ENCODE results near the gene CAND1. TPM values are rescaled to one million over a fixed set of nuclear protein-coding genes. Genes with fewer than 3 reads are reported as not detected.

Gene CAND1
- total RNA-seq = 100 to 1,000 TPM; 197 to 198 TPM
- 63.1 TPM for polyA plus RNA-seq

- H3K27me3 Mint-ChIP-seq = peaks cover 0 to 1% of the 10 kb centered on the region in 2 donors
- ChIA-PET POLR2A (interaction anchor here (0.6 to 1.4 kb wide), 11 partner anchors 10 to 1973 kb away, joined by 3 to 8 read pairs (median 4); partner anchors contain the start of genes LLPH and MDM2), CTCF (interaction anchor here (0.8 to 2.4 kb wide), 11 partner anchors 8 to 1888 kb away, joined by 3 to 5 read pairs (median 3); partner anchors contain the start of gene MDM2)
- Histone ChIP-seq H3K27ac (ENCODE audit: low read depth, low read length) (peak within 1 kb of the TSS; percentile 93), H3K4me1 (ENCODE audit: insufficient read depth, low read length) (peaks cover 32% of the 10 kb centered on the region), H3K27me3 (ENCODE audit: insufficient read depth, low read length, poor library complexity, severe bottlenecking) (no peaks in the 10 kb centered on the region), H3K4me3 (ENCODE audit: low read length) (peak within 1 kb of the TSS; percentile 88), H3K36me3 (ENCODE audit: insufficient read depth, low read length) (no peaks in the 10 kb centered on the region), H3K9me3 (ENCODE audit: low read length) (no peaks in the 10 kb centered on the region)
- peak within 1 kb of the TSS; percentile 94 to 100 (median 98) for H3K27ac Mint-ChIP-seq
- H3K4me3 Mint-ChIP-seq = peak within 1 kb of the TSS; percentile 82 to 96 (median 93)
- peaks cover 43 to 59% (median 55%) of the 10 kb centered on the region in 3 donors for H3K4me1 Mint-ChIP-seq
- H3K36me3 Mint-ChIP-seq = peaks cover 0 to 12% (median under 1%) of the 10 kb centered on the region in 3 donors
- DNase-seq = peak; percentile 90 to 99 (median 98)
- no peaks in the 10 kb centered on the region for H3K9me3 Mint-ChIP-seq
Observed at GRCh38 chr12:67268896-67269632, at the start of gene CAND1. CAND1 (plus strand) TSS chr12:67269358; CDS start chr12:67269718, 360 bp downstream.

- no peaks in the 10 kb centered on the region for H3K4me1 Mint-ChIP-seq
- POLR2A ChIA-PET = no interaction called here
- no peaks in the 10 kb centered on the region for H3K36me3 Mint-ChIP-seq
- CTCF ChIA-PET = interaction anchor here (1.1 kb wide), 1 partner anchor 59 kb away, joined by 3 read pairs; no protein-coding TSS in a partner anchor
- Histone ChIP-seq H3K4me3 (ENCODE audit: low read length) (no peak overlapping the region), H3K9me3 (ENCODE audit: low read length) (no peaks in the 10 kb centered on the region), H3K27me3 (ENCODE audit: insufficient read depth, low read length, poor library complexity, severe bottlenecking) (no peaks in the 10 kb centered on the region), H3K36me3 (ENCODE audit: insufficient read depth, low read length) (no peaks in the 10 kb centered on the region), H3K4me1 (ENCODE audit: insufficient read depth, low read length) (no peaks in the 10 kb centered on the region), H3K27ac (ENCODE audit: low read depth, low read length) (no peak overlapping the region)
- no peaks in the 10 kb centered on the region for H3K9me3 Mint-ChIP-seq
- H3K4me3 Mint-ChIP-seq = no peak overlapping the region
- no peak for DNase-seq
- peaks cover 0 to 15% of the 10 kb centered on the region in 2 donors for H3K27me3 Mint-ChIP-seq
- no peak overlapping the region for H3K27ac Mint-ChIP-seq
Observed at GRCh38 chr12:67220065-67220464, 49.1 kb upstream of the CAND1 start.

GRCh38 chr12:67222302-67222701 is 46.9 kb upstream of the CAND1 start:
- no peaks in the 10 kb centered on the region for H3K4me1 ChIP-seq (ENCODE audit: insufficient read depth, low read length)
- H3K4me1 Mint-ChIP-seq = no peaks in the 10 kb centered on the region
- H3K27me3 ChIP-seq (ENCODE audit: insufficient read depth, low read length, poor library complexity, severe bottlenecking) = no peaks in the 10 kb centered on the region
- H3K36me3 Mint-ChIP-seq = no peaks in the 10 kb centered on the region
- peaks cover 0 to 9% of the 10 kb centered on the region in 2 donors for H3K27me3 Mint-ChIP-seq
- no peak overlapping the region for H3K4me3 ChIP-seq (ENCODE audit: low read length)
- no peak overlapping the region for H3K4me3 Mint-ChIP-seq
- no peak overlapping the region for H3K27ac Mint-ChIP-seq
- POLR2A ChIA-PET = no interaction called here
- CTCF ChIA-PET = interaction anchor here (0.9 kb wide), 1 partner anchor 11 kb away, joined by 3 read pairs; no protein-coding TSS in a partner anchor
- H3K36me3 ChIP-seq (ENCODE audit: insufficient read depth, low read length) = no peaks in the 10 kb centered on the region
- no peak for DNase-seq
- H3K27ac ChIP-seq (ENCODE audit: low read depth, low read length) = no peak overlapping the region
- peaks cover 0 to 3% (median 0%) of the 10 kb centered on the region in 5 donors for H3K9me3 Mint-ChIP-seq
- H3K9me3 ChIP-seq (ENCODE audit: low read length) = no peaks in the 10 kb centered on the region

GRCh38 chr12:67223225-67223624 is 45.9 kb upstream of the CAND1 start:
- Histone ChIP-seq H3K4me3 (ENCODE audit: low read length) (no peak overlapping the region), H3K4me1 (ENCODE audit: insufficient read depth, low read length) (no peaks in the 10 kb centered on the region), H3K27ac (ENCODE audit: low read depth, low read length) (no peak overlapping the region), H3K27me3 (ENCODE audit: insufficient read depth, low read length, poor library complexity, severe bottlenecking) (no peaks in the 10 kb centered on the region), H3K36me3 (ENCODE audit: insufficient read depth, low read length) (no peaks in the 10 kb centered on the region), H3K9me3 (ENCODE audit: low read length) (no peaks in the 10 kb centered on the region)
- CTCF ChIA-PET = no interaction called here
- no peaks in the 10 kb centered on the region for H3K36me3 Mint-ChIP-seq
- peaks cover 0 to 5% (median 0%) of the 10 kb centered on the region in 5 donors for H3K9me3 Mint-ChIP-seq
- POLR2A ChIA-PET = no interaction called here
- no peak overlapping the region for H3K27ac Mint-ChIP-seq
- H3K4me3 Mint-ChIP-seq = no peak overlapping the region
- H3K4me1 Mint-ChIP-seq = no peaks in the 10 kb centered on the region
- DNase-seq = no peak
- H3K27me3 Mint-ChIP-seq = peaks cover 0 to 9% of the 10 kb centered on the region in 2 donors

GRCh38 chr12:67237231-67237630 is 31.9 kb upstream of the CAND1 start:
- DNase-seq = no peak
- no peaks in the 10 kb centered on the region for H3K4me1 ChIP-seq (ENCODE audit: insufficient read depth, low read length)
- Mint-ChIP-seq H3K27ac (no peak overlapping the region), H3K36me3 (no peaks in the 10 kb centered on the region), H3K4me1 (no peaks in the 10 kb centered on the region), H3K9me3 (peaks cover 4 to 13% (median 9%) of the 10 kb centered on the region in 5 donors), H3K4me3 (peak overlapping the region in 1 of 7 donors; percentile 25), H3K27me3 (peaks cover 17 to 36% of the 10 kb centered on the region in 2 donors)
- ChIA-PET POLR2A (no interaction called here), CTCF (no interaction called here)
- H3K9me3 ChIP-seq (ENCODE audit: low read length) = no peaks in the 10 kb centered on the region
- no peak overlapping the region for H3K4me3 ChIP-seq (ENCODE audit: low read length)
- H3K36me3 ChIP-seq (ENCODE audit: insufficient read depth, low read length) = no peaks in the 10 kb centered on the region
- peaks cover 14% of the 10 kb centered on the region for H3K27me3 ChIP-seq (ENCODE audit: insufficient read depth, low read length, poor library complexity, severe bottlenecking)
- no peak overlapping the region for H3K27ac ChIP-seq (ENCODE audit: low read depth, low read length)

GRCh38 chr12:67239061-67239460 is 30.1 kb upstream of the CAND1 start:
- Mint-ChIP-seq H3K9me3 (peaks cover 4 to 10% (median 6%) of the 10 kb centered on the region in 5 donors), H3K36me3 (no peaks in the 10 kb centered on the region), H3K4me3 (no peak overlapping the region), H3K27ac (no peak overlapping the region), H3K4me1 (no peaks in the 10 kb centered on the region), H3K27me3 (peaks cover 13 to 21% of the 10 kb centered on the region in 2 donors)
- Histone ChIP-seq H3K4me3 (ENCODE audit: low read length) (no peak overlapping the region), H3K9me3 (ENCODE audit: low read length) (no peaks in the 10 kb centered on the region), H3K27ac (ENCODE audit: low read depth, low read length) (no peak overlapping the region), H3K27me3 (ENCODE audit: insufficient read depth, low read length, poor library complexity, severe bottlenecking) (peaks cover 6% of the 10 kb centered on the region), H3K36me3 (ENCODE audit: insufficient read depth, low read length) (no peaks in the 10 kb centered on the region), H3K4me1 (ENCODE audit: insufficient read depth, low read length) (no peaks in the 10 kb centered on the region)
- POLR2A ChIA-PET = no interaction called here
- DNase-seq = no peak
- CTCF ChIA-PET = no interaction called here

GRCh38 chr12:67241482-67241881 is 27.7 kb upstream of the CAND1 start:
- H3K36me3 Mint-ChIP-seq = peaks cover 0 to 1% (median 0%) of the 10 kb centered on the region in 3 donors
- ChIA-PET POLR2A (no interaction called here), CTCF (no interaction called here)
- Histone ChIP-seq H3K9me3 (ENCODE audit: low read length) (no peaks in the 10 kb centered on the region), H3K27ac (ENCODE audit: low read depth, low read length) (no peak overlapping the region), H3K36me3 (ENCODE audit: insufficient read depth, low read length) (no peaks in the 10 kb centered on the region), H3K4me3 (ENCODE audit: low read length) (no peak overlapping the region), H3K4me1 (ENCODE audit: insufficient read depth, low read length) (no peaks in the 10 kb centered on the region), H3K27me3 (ENCODE audit: insufficient read depth, low read length, poor library complexity, severe bottlenecking) (no peaks in the 10 kb centered on the region)
- DNase-seq = no peak
- H3K4me1 Mint-ChIP-seq = no peaks in the 10 kb centered on the region
- peaks cover 6 to 7% of the 10 kb centered on the region in 2 donors for H3K27me3 Mint-ChIP-seq
- H3K9me3 Mint-ChIP-seq = peaks cover 0 to 2% (median 0%) of the 10 kb centered on the region in 5 donors
- no peak overlapping the region for H3K4me3 Mint-ChIP-seq
- H3K27ac Mint-ChIP-seq = no peak overlapping the region

GRCh38 chr12:67243260-67243659 is 25.9 kb upstream of the CAND1 start:
- ChIA-PET CTCF (no interaction called here), POLR2A (no interaction called here)
- no peaks in the 10 kb centered on the region for H3K4me1 Mint-ChIP-seq
- DNase-seq = no peak
- no peaks in the 10 kb centered on the region for H3K9me3 Mint-ChIP-seq
- H3K4me1 ChIP-seq (ENCODE audit: insufficient read depth, low read length) = no peaks in the 10 kb centered on the region
- no peak overlapping the region for H3K4me3 ChIP-seq (ENCODE audit: low read length)
- no peaks in the 10 kb centered on the region for H3K36me3 ChIP-seq (ENCODE audit: insufficient read depth, low read length)
- H3K27ac Mint-ChIP-seq = no peak overlapping the region
- H3K4me3 Mint-ChIP-seq = no peak overlapping the region
- H3K36me3 Mint-ChIP-seq = peaks cover 0 to 1% (median 0%) of the 10 kb centered on the region in 3 donors
- no peak overlapping the region for H3K27ac ChIP-seq (ENCODE audit: low read depth, low read length)
- H3K27me3 Mint-ChIP-seq = peaks cover 1 to 10% of the 10 kb centered on the region in 2 donors
- no peaks in the 10 kb centered on the region for H3K27me3 ChIP-seq (ENCODE audit: insufficient read depth, low read length, poor library complexity, severe bottlenecking)
- no peaks in the 10 kb centered on the region for H3K9me3 ChIP-seq (ENCODE audit: low read length)
